Measurements from ENCODE around the gene GABRB2.

The GABRB2 gene

GRCh38 chr5:161420521-161420920, 126.0 kb downstream of the GABRB2 start:
- ATAC-seq = no peak
- TF ChIP-seq TOX (CRISPR knock-in tag; IDR thresholded peaks at IDR 0.05; ENCODE audit: borderline replicate concordance) (no peak), ESRRG (CRISPR knock-in tag; IDR thresholded peaks at IDR 0.05) (no peak), ZNF70 (CRISPR knock-in tag; IDR thresholded peaks at IDR 0.05) (no peak), ZNF8 (CRISPR knock-in tag; IDR thresholded peaks at IDR 0.05) (no peak), TCF4 (CRISPR knock-in tag; IDR thresholded peaks at IDR 0.05; ENCODE audit: borderline replicate concordance) (no peak)

GRCh38 chr5:161414896-161415295, 131.6 kb downstream of the GABRB2 start:
- TF ChIP-seq TSHZ2 (CRISPR knock-in tag; IDR thresholded peaks at IDR 0.05) = no peak
- TF ChIP-seq POU6F1 (CRISPR knock-in tag; IDR thresholded peaks at IDR 0.05; ENCODE audit: borderline replicate concordance, low read depth) = no peak
- no peak for TF ChIP-seq ISL1 (CRISPR knock-in tag; IDR thresholded peaks at IDR 0.05)
- no peak for TF ChIP-seq CSRNP3 (CRISPR knock-in tag; IDR thresholded peaks at IDR 0.05)
- no peak for TF ChIP-seq BACH2 (CRISPR knock-in tag; IDR thresholded peaks at IDR 0.05; ENCODE audit: borderline replicate concordance)
- TF ChIP-seq ARNTL (CRISPR knock-in tag; IDR thresholded peaks at IDR 0.05; ENCODE audit: borderline replicate concordance, low read depth) = no peak
- TF ChIP-seq TOX (CRISPR knock-in tag; IDR thresholded peaks at IDR 0.05; ENCODE audit: borderline replicate concordance) = no peak
- TF ChIP-seq ESRRG (CRISPR knock-in tag; IDR thresholded peaks at IDR 0.05) = no peak
- TF ChIP-seq CREB5 (CRISPR knock-in tag; IDR thresholded peaks at IDR 0.05; ENCODE audit: low read depth) = no peak
- TF ChIP-seq ZFP3 (CRISPR knock-in tag; IDR thresholded peaks at IDR 0.05) = no peak
- TF ChIP-seq PATZ1 (CRISPR knock-in tag; IDR thresholded peaks at IDR 0.05; ENCODE audit: borderline replicate concordance) = no peak
- no peak for TF ChIP-seq ZC3H10 (CRISPR knock-in tag; IDR thresholded peaks at IDR 0.05)
- no peak for ATAC-seq

GRCh38 chr5:161414037-161414436, 132.5 kb downstream of the GABRB2 start:
- ATAC-seq = no peak
- no peak for TF ChIP-seq BACH2 (CRISPR knock-in tag; IDR thresholded peaks at IDR 0.05; ENCODE audit: borderline replicate concordance)
- no peak for TF ChIP-seq ZNF70 (CRISPR knock-in tag; IDR thresholded peaks at IDR 0.05)
- no peak for TF ChIP-seq ZC3H10 (CRISPR knock-in tag; IDR thresholded peaks at IDR 0.05)
- no peak for TF ChIP-seq ZFP30 (CRISPR knock-in tag; IDR thresholded peaks at IDR 0.05)
- TF ChIP-seq ZNF565 (CRISPR knock-in tag; conservative IDR thresholded peaks at IDR 0.05; ENCODE audit: low read depth) = no peak
- TF ChIP-seq POU6F1 (CRISPR knock-in tag; IDR thresholded peaks at IDR 0.05; ENCODE audit: borderline replicate concordance, low read depth) = no peak
- no peak for TF ChIP-seq TSHZ2 (CRISPR knock-in tag; IDR thresholded peaks at IDR 0.05)
- no peak for TF ChIP-seq ARNTL (CRISPR knock-in tag; IDR thresholded peaks at IDR 0.05; ENCODE audit: borderline replicate concordance, low read depth)
- no peak for TF ChIP-seq TOX (CRISPR knock-in tag; IDR thresholded peaks at IDR 0.05; ENCODE audit: borderline replicate concordance)
- no peak for TF ChIP-seq CSRNP3 (CRISPR knock-in tag; IDR thresholded peaks at IDR 0.05)
- no peak for TF ChIP-seq RARB (CRISPR knock-in tag; IDR thresholded peaks at IDR 0.05)
- no peak for TF ChIP-seq CREB5 (CRISPR knock-in tag; IDR thresholded peaks at IDR 0.05; ENCODE audit: low read depth)
